ENCODE measurements around the gene SLC25A31. TPM values are rescaled to one million over a fixed set of nuclear protein-coding genes. Genes with fewer than 3 reads are reported as not detected.
A peak's percentile ranks its signal among the peaks of the same experiment; 100 is the strongest.

SLC25A31 gene
- total and polyA plus RNA-seq, 7 donors = 0.05 TPM; not detected in 6

DNA sequence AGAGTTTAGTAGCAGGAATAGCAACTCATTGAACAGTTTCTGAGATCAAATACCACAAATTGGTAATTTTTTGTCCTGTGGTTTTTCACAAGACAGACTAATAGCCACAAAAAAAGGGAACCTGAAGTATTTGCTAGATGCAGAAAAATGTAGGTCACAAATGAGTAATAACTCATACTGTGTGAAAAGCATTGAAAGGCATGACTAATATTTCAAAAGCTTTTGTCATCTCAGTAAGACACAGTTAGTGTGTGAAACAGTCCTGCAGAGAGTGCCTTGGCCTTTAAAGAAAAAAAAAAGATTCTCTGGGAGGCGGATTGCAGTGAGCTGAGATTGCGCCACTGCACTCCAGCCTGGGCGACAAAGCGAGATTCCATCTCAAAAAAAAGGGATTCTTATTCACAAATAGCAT, 31.4 kb upstream of the SLC25A31 start:
- no peak overlapping the region for H3K27ac ChIP-seq
- no peaks in the 10 kb centered on the region for H3K27me3 ChIP-seq (ENCODE audit: insufficient read depth in 3 of 3, low read length in 2 of 3)
- ATAC-seq (no peak), DNase-seq (no peak)
- intact Hi-C loops (cut with DNase I) = no loop called here
- peaks cover 4% of the 10 kb centered on the region for H3K9me3 ChIP-seq
- H3K4me3 ChIP-seq = no peak overlapping the region
- no peaks in the 10 kb centered on the region for H3K36me3 ChIP-seq (ENCODE audit: insufficient read depth in 1 of 2, low read depth in 1 of 2)
- WGBS, 3 donors = 87 to 90% (median 88%) methylated on average over 4 of the region's 4 CpGs
- TF ChIP-seq, protein P1, sequence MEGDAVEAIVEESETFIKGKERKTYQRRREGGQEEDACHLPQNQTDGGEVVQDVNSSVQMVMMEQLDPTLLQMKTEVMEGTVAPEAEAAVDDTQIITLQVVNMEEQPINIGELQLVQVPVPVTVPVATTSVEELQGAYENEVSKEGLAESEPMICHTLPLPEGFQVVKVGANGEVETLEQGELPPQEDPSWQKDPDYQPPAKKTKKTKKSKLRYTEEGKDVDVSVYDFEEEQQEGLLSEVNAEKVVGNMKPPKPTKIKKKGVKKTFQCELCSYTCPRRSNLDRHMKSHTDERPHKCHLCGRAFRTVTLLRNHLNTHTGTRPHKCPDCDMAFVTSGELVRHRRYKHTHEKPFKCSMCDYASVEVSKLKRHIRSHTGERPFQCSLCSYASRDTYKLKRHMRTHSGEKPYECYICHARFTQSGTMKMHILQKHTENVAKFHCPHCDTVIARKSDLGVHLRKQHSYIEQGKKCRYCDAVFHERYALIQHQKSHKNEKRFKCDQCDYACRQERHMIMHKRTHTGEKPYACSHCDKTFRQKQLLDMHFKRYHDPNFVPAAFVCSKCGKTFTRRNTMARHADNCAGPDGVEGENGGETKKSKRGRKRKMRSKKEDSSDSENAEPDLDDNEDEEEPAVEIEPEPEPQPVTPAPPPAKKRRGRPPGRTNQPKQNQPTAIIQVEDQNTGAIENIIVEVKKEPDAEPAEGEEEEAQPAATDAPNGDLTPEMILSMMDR (IDR thresholded peaks at IDR 0.05) = no peak
- H3K4me1 ChIP-seq = no peaks in the 10 kb centered on the region

DNA sequence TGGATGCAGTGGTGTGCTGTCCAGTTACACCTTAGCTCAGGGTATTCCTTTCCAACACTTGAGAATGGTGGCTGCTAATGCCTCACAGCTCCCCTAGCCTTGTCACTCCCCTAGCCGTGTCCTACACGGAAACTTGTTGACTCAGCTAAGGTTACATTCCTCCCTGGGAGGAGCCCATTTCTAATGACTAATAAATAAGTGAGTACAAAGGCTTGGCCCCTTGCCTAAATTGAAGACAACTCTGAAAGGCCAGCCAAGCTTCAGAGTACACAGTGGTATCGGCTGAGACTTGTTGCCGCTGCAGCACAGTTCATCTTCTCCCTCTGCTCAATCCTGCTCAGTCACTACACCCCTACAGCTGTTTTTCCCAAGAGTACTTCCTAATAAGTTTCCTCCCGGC, 21.2 kb upstream of the SLC25A31 start:
- DNase-seq (no peak), ATAC-seq (peak; percentile 44 to 83 (median 80))
- Histone ChIP-seq H3K4me1 (no peaks in the 10 kb centered on the region), H3K4me3 (no peak overlapping the region), H3K27ac (no peak overlapping the region), H3K9me3 (no peaks in the 10 kb centered on the region), H3K36me3 (ENCODE audit: insufficient read depth in 1 of 2, low read depth in 1 of 2) (peaks cover 0 to 11% of the 10 kb centered on the region in 2 donors), H3K27me3 (ENCODE audit: insufficient read depth in 3 of 3, low read length in 2 of 3) (no peaks in the 10 kb centered on the region)
- WGBS, 3 donors = 21 to 41% (median 24%) methylated on average over 5 of the region's 5 CpGs
- intact Hi-C loops (cut with DNase I) = no loop called here
- TF ChIP-seq, protein P1 (IDR thresholded peaks at IDR 0.05) = no peak

DNA sequence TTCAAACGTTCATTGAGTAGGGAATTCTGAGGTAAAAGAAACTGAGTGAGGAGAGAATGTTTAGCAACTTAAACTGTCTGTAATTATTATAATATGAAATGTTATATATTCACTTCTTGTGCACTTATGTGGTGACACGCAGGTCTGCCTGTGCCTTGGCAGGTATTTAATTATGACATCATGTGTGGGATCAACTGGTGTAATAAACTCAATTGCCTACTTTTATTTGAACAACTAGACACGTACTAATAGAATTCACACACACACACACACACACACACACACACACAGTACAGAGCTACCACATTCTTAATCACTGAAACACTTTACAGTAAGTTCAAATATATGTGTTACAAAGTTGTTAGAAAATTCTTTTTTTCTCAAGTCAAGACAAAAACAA, 20.7 kb upstream of the SLC25A31 start:
- intact Hi-C loops (cut with DNase I) = no loop called here
- no peak for ATAC-seq
- no peak for DNase-seq
- TF ChIP-seq, protein P1 (IDR thresholded peaks at IDR 0.05) = no peak
- H3K27ac ChIP-seq = no peak overlapping the region
- peaks cover 0 to 11% of the 10 kb centered on the region in 2 donors for H3K36me3 ChIP-seq (ENCODE audit: insufficient read depth in 1 of 2, low read depth in 1 of 2)
- H3K4me3 ChIP-seq = no peak overlapping the region
- no peaks in the 10 kb centered on the region for H3K27me3 ChIP-seq (ENCODE audit: insufficient read depth in 3 of 3, low read length in 2 of 3)
- WGBS, 3 donors = 56 to 75% (median 63%) methylated on average over 3 of the region's 3 CpGs
- H3K9me3 ChIP-seq = no peaks in the 10 kb centered on the region
- no peaks in the 10 kb centered on the region for H3K4me1 ChIP-seq

DNA sequence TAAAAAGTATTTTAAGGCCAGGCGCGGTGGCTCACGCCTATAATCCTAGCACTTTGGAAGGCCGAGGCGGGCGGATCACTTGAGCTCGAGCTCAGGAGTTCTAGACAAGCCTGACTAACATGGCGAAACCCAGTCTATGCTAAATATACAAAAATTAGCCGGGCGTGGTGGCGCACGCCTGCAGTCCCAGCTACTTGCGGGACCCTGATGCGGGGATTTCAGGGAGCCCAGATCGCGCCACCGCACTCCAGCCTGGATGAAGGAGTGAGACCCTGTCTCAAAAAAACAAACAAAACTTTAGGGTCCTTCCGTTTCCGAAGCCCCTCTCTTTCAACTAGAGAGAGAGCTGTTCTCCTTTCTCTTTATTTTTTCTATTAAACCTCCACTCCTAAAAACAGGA, 1.2 kb downstream of the SLC25A31 start:
- no peaks in the 10 kb centered on the region for H3K36me3 ChIP-seq (ENCODE audit: insufficient read depth in 1 of 2, low read depth in 1 of 2)
- no peaks in the 10 kb centered on the region for H3K4me1 ChIP-seq
- no peak overlapping the region for H3K4me3 ChIP-seq
- no peaks in the 10 kb centered on the region for H3K27me3 ChIP-seq (ENCODE audit: insufficient read depth in 3 of 3, low read length in 2 of 3)
- H3K9me3 ChIP-seq = no peaks in the 10 kb centered on the region
- TF ChIP-seq, protein P1 (IDR thresholded peaks at IDR 0.05) = no peak
- intact Hi-C loops (cut with DNase I) = loop anchor here in 1 of 2 donors (5.0 kb wide), 1 partner anchor 124 kb away; no protein-coding TSS in a partner anchor
- no peak overlapping the region for H3K27ac ChIP-seq
- no peak for DNase-seq
- ATAC-seq = no peak
- WGBS, 3 donors = 94 to 97% (median 95%) methylated on average over 19 of the region's 19 CpGs

Measured in psoas muscle (tissue), 8 donors.